HepG2 (cell line): Measurements from ENCODE around the gene FAM89B. TPM values are rescaled to one million over a fixed set of nuclear protein-coding genes. Genes with fewer than 3 reads are reported as not detected.

ENCODE experiments used
- ATF1 ChIP-seq: IDR thresholded peaks from 2 replicates; pipeline ENCODE4 v1.6.1; 2016; ENCODE audit warnings: mild to moderate bottlenecking, control low read depth
- CBFB ChIP-seq: sonication (generic); formaldehyde crosslinking; IDR thresholded peaks from 2 replicates; pipeline ENCODE4 v1.4.0; 2020; ENCODE audit warnings: missing genetic modification reagents
- EEA1 ChIP-seq: sonication (generic); formaldehyde crosslinking; IDR thresholded peaks from 2 replicates; pipeline ENCODE4 v1.5.1; 2020; ENCODE audit warnings: mild to moderate bottlenecking, missing genetic modification reagents, borderline replicate concordance
- ELF4 ChIP-seq: sonication (generic); formaldehyde crosslinking; IDR thresholded peaks from 2 replicates; pipeline ENCODE4 v1.5.0; 2020; ENCODE audit warnings: missing genetic modification reagents, mild to moderate bottlenecking, moderate library complexity, borderline replicate concordance
- FOXO4 ChIP-seq: sonication (generic); formaldehyde crosslinking; conservative IDR thresholded peaks from 2 replicates; pipeline ENCODE4 v1.8.1; 2023; ENCODE audit warnings: missing genetic modification reagents
- GATAD1 ChIP-seq: IDR thresholded peaks from 2 replicates; pipeline ENCODE4 v1.6.1; 2016; ENCODE audit warnings: missing genetic modification reagents, missing compliant biosample characterization
- HHEX ChIP-seq: IDR thresholded peaks from 2 replicates; pipeline ENCODE4 v1.6.1; 2016; ENCODE audit warnings: control low read depth
- MXD4 ChIP-seq: IDR thresholded peaks from 2 replicates; pipeline ENCODE4 v1.6.1; 2016; ENCODE audit warnings: mild to moderate bottlenecking, missing biosample characterization, missing genetic modification reagents
- NFATC3 ChIP-seq: sonication (generic); formaldehyde crosslinking; IDR thresholded peaks from 2 replicates; pipeline ENCODE4 v1.5.1; 2020; ENCODE audit warnings: mild to moderate bottlenecking, missing genetic modification reagents
- NRL ChIP-seq: sonication (generic); formaldehyde crosslinking; IDR thresholded peaks from 2 replicates; pipeline ENCODE4 v1.5.0; 2020; ENCODE audit warnings: missing genetic modification reagents, mild to moderate bottlenecking, moderate library complexity, borderline replicate concordance
- SALL2 ChIP-seq: sonication (generic); formaldehyde crosslinking; IDR thresholded peaks from 2 replicates; pipeline ENCODE4 v1.8.1; 2023; ENCODE audit warnings: mild to moderate bottlenecking, missing genetic modification reagents, inconsistent platforms
- TFAP4 ChIP-seq: sonication (generic); IDR thresholded peaks from 2 replicates; pipeline ENCODE4 v1.6.1; 2016; ENCODE audit warnings: low read depth, borderline replicate concordance
- ZBTB26 ChIP-seq: IDR thresholded peaks from 2 replicates; pipeline ENCODE4 v1.6.1; 2016; ENCODE audit warnings: missing compliant biosample characterization, missing genetic modification reagents, borderline replicate concordance
- ZNF10 ChIP-seq: sonication (generic); formaldehyde crosslinking; IDR thresholded peaks from 2 replicates; pipeline ENCODE4 v1.4.0; 2020; ENCODE audit warnings: mild to moderate bottlenecking, low read depth, missing genetic modification reagents, borderline replicate concordance
- ZNF121 ChIP-seq: sonication (generic); formaldehyde crosslinking; IDR thresholded peaks from 2 replicates; pipeline ENCODE4 v1.5.0; 2020; ENCODE audit warnings: mild to moderate bottlenecking, missing genetic modification reagents
- ZNF382 ChIP-seq: sonication (generic); formaldehyde crosslinking; IDR thresholded peaks from 2 replicates; pipeline ENCODE4 v1.5.0; 2020; ENCODE audit warnings: missing genetic modification reagents, mild to moderate bottlenecking, borderline replicate concordance
- ZNF549 ChIP-seq: sonication (generic); formaldehyde crosslinking; IDR thresholded peaks from 2 replicates; pipeline ENCODE4 v1.5.0; 2020; ENCODE audit warnings: missing genetic modification reagents
- ZNF678 ChIP-seq: sonication (generic); formaldehyde crosslinking; IDR thresholded peaks from 2 replicates; pipeline ENCODE4 v1.4.0; 2020; ENCODE audit warnings: mild to moderate bottlenecking, missing genetic modification reagents
- ZNF75D ChIP-seq: sonication (generic); formaldehyde crosslinking; IDR thresholded peaks from 2 replicates; pipeline ENCODE4 v1.8.1; 2023; ENCODE audit warnings: missing genetic modification reagents, mild to moderate bottlenecking, borderline replicate concordance
- ZNF775 ChIP-seq: sonication (generic); formaldehyde crosslinking; IDR thresholded peaks from 2 replicates; pipeline ENCODE4 v1.4.0; 2020; ENCODE audit warnings: missing genetic modification reagents, mild to moderate bottlenecking, moderate library complexity, borderline replicate concordance
- polyA plus RNA-seq, 8 experiments: library from polyadenylated mRNA; depleted of rRNA in 3 of 8; stranded (reverse) in 7 of 8; unstranded in 1 of 8; fragments of >200 nt; fragmentation: Illumina TruSeq in 4 of 8; extraction: Trizol in 4 of 8; gene quantifications; 2 replicates each; pipeline versions ENCODE4 v1.2.1 to v1.2.3, GENCODE V29; 2011 to 2016; ENCODE audit warnings: low read depth in 4 of 8, missing spikeins in 1 of 8, mixed read lengths in 1 of 8; ENCODE audit not compliant: insufficient read depth in 1 of 8
- total RNA-seq, 5 experiments: library from RNA; depleted of rRNA; stranded (reverse); fragments of >200 nt; fragmentation: Illumina TruSeq; extraction: Trizol; gene quantifications; 2 replicates each; pipeline ENCODE4 v1.2.3, GENCODE V29; 2016; ENCODE audit warnings: low read depth in 1 of 5
- TF ChIP-seq, protein P1 (sequence below), 2 experiments: sonication (generic) in 1 of 2; formaldehyde crosslinking in 1 of 2; IDR thresholded peaks; 2 replicates each; pipeline versions ENCODE4 v1.4.0 to v1.6.1; 2016 to 2020; ENCODE audit warnings: borderline replicate concordance in 1 of 2, low read depth in 1 of 2, mild to moderate bottlenecking in 1 of 2, missing genetic modification reagents in 1 of 2

The FAM89B gene
- total and polyA plus RNA-seq, 2 of the 13 experiments (the other 11 are each of a cell fraction or from before 2014, with no cell fraction given), result 5.7 to 8.0 TPM

DNA sequence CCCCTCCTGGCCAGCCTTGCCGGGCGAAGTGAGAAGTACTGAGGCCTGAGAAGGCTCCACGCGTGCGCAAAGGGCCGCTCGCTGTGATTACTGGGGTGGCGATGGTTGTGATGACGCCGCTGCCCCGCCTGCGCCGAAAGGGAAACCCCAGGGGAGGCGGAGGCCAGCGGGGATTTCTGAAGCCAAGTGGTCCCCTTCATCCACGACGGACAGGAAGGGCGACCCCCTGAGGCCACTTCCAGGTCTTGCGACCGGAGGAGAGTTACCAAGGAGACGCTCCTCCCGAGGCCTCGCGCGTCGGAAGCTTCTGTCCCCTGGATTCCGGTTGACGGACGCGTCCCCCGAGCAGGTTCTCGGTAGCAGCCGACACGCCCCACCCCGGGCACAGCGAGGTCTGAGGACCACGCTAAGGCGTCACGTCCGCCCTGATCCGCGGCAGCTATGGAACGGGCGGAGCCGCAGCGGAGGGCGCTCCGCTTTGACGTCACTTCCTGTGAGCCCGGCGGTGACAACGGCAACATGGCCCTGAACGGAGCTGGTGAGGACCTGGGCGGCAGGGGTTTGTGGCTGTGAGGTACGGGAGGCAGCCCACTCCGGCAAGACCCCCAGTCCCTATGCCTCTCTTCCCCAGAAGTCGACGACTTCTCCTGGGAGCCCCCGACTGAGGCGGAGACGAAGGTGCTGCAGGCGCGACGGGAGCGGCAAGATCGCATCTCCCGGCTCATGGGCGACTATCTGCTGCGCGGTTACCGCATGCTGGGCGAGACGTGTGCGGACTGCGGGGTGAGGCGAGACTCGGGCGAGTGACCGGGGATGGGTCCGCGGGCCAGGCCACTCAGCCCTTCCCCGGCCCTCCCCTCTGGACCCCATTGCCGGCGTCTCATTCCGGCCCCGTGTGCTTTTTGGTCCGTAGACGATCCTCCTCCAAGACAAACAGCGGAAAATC, 2.1 kb upstream of the FAM89B start, which contains the start of gene ZNRD2 (continued):
- TF ChIP-seq NRL (peak; percentile 52; the same call in 1 of the 2 replicates), CBFB (CRISPR knock-in tag) (no peak; the same call in none of the 2 replicates), ZNF10 (CRISPR knock-in tag) (no peak), ZNF549 (no peak), ZNF75D (CRISPR knock-in tag) (no peak), ZNF678 (CRISPR knock-in tag) (no peak), HHEX (CRISPR knock-in tag) (no peak), ATF1 (CRISPR knock-in tag) (peak; percentile 98), GATAD1 (CRISPR knock-in tag) (peak; percentile 100), ZNF121 (CRISPR knock-in tag) (no peak), SALL2 (CRISPR knock-in tag) (peak; percentile 83), TFAP4 (0 out of 2 replicates have a peak, but pooled peaks have one; percentile 28), NFATC3 (CRISPR knock-in tag) (no peak), ZBTB26 (CRISPR knock-in tag) (0 out of 2 replicates have a peak, but pooled peaks have one; percentile 65), EEA1 (CRISPR knock-in tag) (no peak), ZNF382 (no peak), FOXO4 (CRISPR knock-in tag) (no peak), ELF4 (CRISPR knock-in tag) (no peak), ZNF775 (CRISPR knock-in tag) (no peak), MXD4 (CRISPR knock-in tag) (peak; percentile 70)
- TF ChIP-seq, protein P1, sequence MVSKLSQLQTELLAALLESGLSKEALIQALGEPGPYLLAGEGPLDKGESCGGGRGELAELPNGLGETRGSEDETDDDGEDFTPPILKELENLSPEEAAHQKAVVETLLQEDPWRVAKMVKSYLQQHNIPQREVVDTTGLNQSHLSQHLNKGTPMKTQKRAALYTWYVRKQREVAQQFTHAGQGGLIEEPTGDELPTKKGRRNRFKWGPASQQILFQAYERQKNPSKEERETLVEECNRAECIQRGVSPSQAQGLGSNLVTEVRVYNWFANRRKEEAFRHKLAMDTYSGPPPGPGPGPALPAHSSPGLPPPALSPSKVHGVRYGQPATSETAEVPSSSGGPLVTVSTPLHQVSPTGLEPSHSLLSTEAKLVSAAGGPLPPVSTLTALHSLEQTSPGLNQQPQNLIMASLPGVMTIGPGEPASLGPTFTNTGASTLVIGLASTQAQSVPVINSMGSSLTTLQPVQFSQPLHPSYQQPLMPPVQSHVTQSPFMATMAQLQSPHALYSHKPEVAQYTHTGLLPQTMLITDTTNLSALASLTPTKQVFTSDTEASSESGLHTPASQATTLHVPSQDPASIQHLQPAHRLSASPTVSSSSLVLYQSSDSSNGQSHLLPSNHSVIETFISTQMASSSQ (IDR thresholded peaks at IDR 0.05; ENCODE audit: low read depth), result no peak
- TF ChIP-seq, protein P1 (CRISPR knock-in tag; IDR thresholded peaks at IDR 0.05; ENCODE audit: borderline replicate concordance), result peak; percentile 83; the same call in 1 of the 2 replicates
